MCF 10A (cell line): ENCODE results near the gene SVBP. TPM values are rescaled to one million over a fixed set of nuclear protein-coding genes. Genes with fewer than 3 reads are reported as not detected.

Experiments used
- BruUV-seq: library from RNA; stranded (reverse); fragments of 400-500 nt; replicated peaks from 2 replicates; lab custom pipeline; 2021; lab: Mats Ljungman, UMichigan
- CTCF ChIA-PET: fragments of 300-600 bp; sonication (Branson Sonifier 250); formaldehyde crosslinking; extraction: SDS; loops from one replicate; lab custom pipeline; 2021; ENCODE audit warnings: antibody characterized with exemption, inconsistent platforms; lab: Yijun Ruan, JAX
- POLR2A ChIA-PET: fragments of 300-600, 350-650 bp; sonication (Branson Sonifier 250); formaldehyde crosslinking; extraction: SDS; loops from one replicate; lab custom pipeline; 2020; ENCODE audit warnings: antibody characterized with exemption, inconsistent platforms; lab: Yijun Ruan, JAX
- DNase-seq: peaks from one replicate; pipeline ENCODE4 v3.0.0-alpha.2; 2018; ENCODE audit not compliant: unreplicated experiment
- H3K27ac Mint-ChIP-seq: one replicate; pipeline ENCODE4 v1.8.0; 2022; ENCODE audit warnings: mild to moderate bottlenecking, low read depth, mixed read lengths; ENCODE audit not compliant: unreplicated experiment
- H3K27me3 Mint-ChIP-seq: one replicate; pipeline ENCODE4 v1.8.0; 2022; ENCODE audit warnings: mixed read lengths; ENCODE audit not compliant: insufficient read depth, unreplicated experiment
- H3K36me3 Mint-ChIP-seq: one replicate; pipeline ENCODE4 v1.8.0; 2022; ENCODE audit warnings: mild to moderate bottlenecking, moderate library complexity, mixed read lengths; ENCODE audit not compliant: insufficient read depth, unreplicated experiment
- H3K4me1 Mint-ChIP-seq: one replicate; pipeline ENCODE4 v1.8.0; 2022; ENCODE audit warnings: mixed read lengths; ENCODE audit not compliant: insufficient read depth, unreplicated experiment
- H3K4me3 Mint-ChIP-seq: one replicate; pipeline ENCODE4 v1.8.0; 2022; ENCODE audit warnings: mild to moderate bottlenecking, moderate library complexity, mixed read lengths; ENCODE audit not compliant: unreplicated experiment
- H3K9me3 Mint-ChIP-seq: one replicate; pipeline ENCODE4 v1.8.0; 2022; ENCODE audit warnings: mixed read lengths; ENCODE audit not compliant: unreplicated experiment
- CTCF ChIP-seq: fragments of 200-600 bp; IDR thresholded peaks from one replicate; pipeline ENCODE4 v1.8.0; 2022; ENCODE audit warnings: antibody characterized with exemption, mild to moderate bottlenecking; ENCODE audit not compliant: unreplicated experiment
- intact Hi-C: fragments of 100-400 bp; cut with micrococcal nuclease; formaldehyde crosslinking; loops from 2 replicates; pipeline ENCODE4 v1.14.1; 2022
- total RNA-seq: library from RNA; stranded (reverse); gene quantifications from 2 replicates; pipeline ENCODE4 v1.2.3, GENCODE V29; 2022

The SVBP gene
- total RNA-seq, 1 experiment from 2014 or later, result 15.7 TPM

GRCh38 chr1:42806171-42806570, 11.0 kb downstream of the SVBP start:
- Mint-ChIP-seq H3K4me1 (no peaks in the 10 kb centered on the region), H3K27ac (no peak overlapping the region), H3K36me3 (peaks cover 5% of the 10 kb centered on the region), H3K4me3 (no peak overlapping the region), H3K9me3 (no peaks in the 10 kb centered on the region), H3K27me3 (no peaks in the 10 kb centered on the region)
- no peak for DNase-seq
- no TSS peak for BruUV-seq
- intact Hi-C loops, result no loop called here
- no peak for TF ChIP-seq CTCF
- CTCF ChIA-PET, result interaction anchor here (0.8 kb wide), 1 partner anchor 27 kb away, joined by 3 read pairs; no protein-coding TSS in a partner anchor
- POLR2A ChIA-PET, result interaction anchor here (0.6 to 1.4 kb wide), 5 partner anchors 10 to 299 kb away, joined by 3 to 6 read pairs (median 3); partner anchors contain the start of gene YBX1

- Mint-ChIP-seq H3K27me3 (no peaks in the 10 kb centered on the region), H3K4me3 (no peak overlapping the region), H3K9me3 (no peaks in the 10 kb centered on the region), H3K27ac (no peak overlapping the region), H3K36me3 (no peaks in the 10 kb centered on the region), H3K4me1 (no peaks in the 10 kb centered on the region)
- POLR2A ChIA-PET, result interaction anchor here (1.1 to 1.5 kb wide), 4 partner anchors 11 to 36 kb away, joined by 3 to 6 read pairs (median 4); partner anchors contain the start of genes C1orf50 and P3H1
- no TSS peak for BruUV-seq
- intact Hi-C loops, result no loop called here
- TF ChIP-seq CTCF, result no peak
- no peak for DNase-seq
- CTCF ChIA-PET, result no interaction called here
These were observed 15.2 kb downstream of the SVBP start for GRCh38 chr1:42801832-42802473.

DNA sequence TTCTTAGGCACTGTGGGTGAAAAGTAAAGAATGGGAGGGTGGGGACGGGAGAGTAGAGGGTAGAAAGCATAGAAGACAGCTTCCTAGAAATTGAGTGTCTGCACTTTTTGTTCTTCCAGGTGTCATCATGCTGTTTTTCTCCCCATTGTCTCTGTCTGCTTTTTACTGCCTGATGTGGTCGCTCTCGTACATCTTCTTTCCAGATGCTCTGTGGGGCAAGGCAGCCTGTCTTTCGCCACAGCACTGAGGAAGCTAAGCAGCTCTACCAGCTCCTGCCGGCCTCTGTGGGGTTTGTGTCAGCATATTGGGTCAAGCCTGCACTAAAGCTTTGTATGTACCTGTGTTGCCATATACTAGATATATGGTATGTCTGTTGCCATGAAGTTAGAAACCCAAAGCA, 19.2 kb downstream of the SVBP start:
- CTCF ChIA-PET, result no interaction called here
- TF ChIP-seq CTCF, result no peak
- DNase-seq, result no peak
- H3K9me3 Mint-ChIP-seq, result no peaks in the 10 kb centered on the region
- H3K27ac Mint-ChIP-seq, result no peak overlapping the region
- intact Hi-C loops, result no loop called here
- POLR2A ChIA-PET, result no interaction called here
- no peak overlapping the region for H3K4me3 Mint-ChIP-seq
- no peaks in the 10 kb centered on the region for H3K27me3 Mint-ChIP-seq
- BruUV-seq, result no TSS peak
- no peaks in the 10 kb centered on the region for H3K4me1 Mint-ChIP-seq
- no peaks in the 10 kb centered on the region for H3K36me3 Mint-ChIP-seq

DNA sequence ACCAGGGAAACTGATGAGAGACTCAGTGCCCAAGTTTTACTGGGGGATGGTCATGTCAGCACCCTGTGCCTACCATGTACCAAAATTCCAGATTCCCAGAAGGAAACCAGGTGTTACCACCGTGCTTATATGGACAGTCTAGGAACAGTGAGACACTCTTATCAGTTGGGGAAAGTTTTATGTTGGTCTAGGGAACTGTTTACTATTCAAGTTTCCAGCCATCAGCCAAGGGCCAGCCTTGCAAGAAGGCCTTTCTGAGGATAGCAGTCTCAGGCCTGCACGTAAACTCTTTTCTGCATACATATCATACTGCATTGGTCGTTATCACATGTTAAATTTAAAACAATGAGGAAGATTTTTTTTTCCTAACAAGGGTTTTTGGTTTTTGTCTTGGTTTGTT, 19.8 kb downstream of the SVBP start:
- no peaks in the 10 kb centered on the region for H3K9me3 Mint-ChIP-seq
- intact Hi-C loops, result no loop called here
- no peaks in the 10 kb centered on the region for H3K27me3 Mint-ChIP-seq
- CTCF ChIA-PET, result no interaction called here
- no peak overlapping the region for H3K27ac Mint-ChIP-seq
- H3K4me3 Mint-ChIP-seq, result no peak overlapping the region
- no peak for DNase-seq
- POLR2A ChIA-PET, result no interaction called here
- H3K4me1 Mint-ChIP-seq, result no peaks in the 10 kb centered on the region
- no peaks in the 10 kb centered on the region for H3K36me3 Mint-ChIP-seq
- no TSS peak for BruUV-seq
- TF ChIP-seq CTCF, result no peak
